Measurements from ENCODE around the gene MET.
"Not testable (repeated sequence)": the region's sequence is repeated elsewhere in the genome, so short reads cannot be mapped to it uniquely, and the experiment has no call there.

The MET gene

GRCh38 chr7:116728413-116728812 lies 56.4 kb downstream of the MET start:
- no peak for DNase-seq

GRCh38 chr7:116730097-116731022 lies 58.4 kb downstream of the MET start:
- DNase-seq: no peak

GRCh38 chr7:116731023-116731395 lies 59.0 kb downstream of the MET start:
- DNase-seq: no peak

GRCh38 chr7:116731445-116732335 lies 59.7 kb downstream of the MET start:
- DNase-seq: no peak

GRCh38 chr7:116732788-116733694 lies 61.0 kb downstream of the MET start:
- no peak for DNase-seq

GRCh38 chr7:116733924-116734580 lies 62.1 kb downstream of the MET start:
- DNase-seq: no peak

GRCh38 chr7:116734710-116735109 lies 62.7 kb downstream of the MET start:
- no peak for DNase-seq

GRCh38 chr7:116736927-116737715 lies 65.1 kb downstream of the MET start:
- no peak for DNase-seq

- no peak for DNase-seq
These were observed 66.4 kb downstream of the MET start for GRCh38 chr7:116738378-116738777.

GRCh38 chr7:116739307-116739706 lies 67.3 kb downstream of the MET start:
- DNase-seq: no peak

- no peak for DNase-seq
These were observed 68.2 kb downstream of the MET start for GRCh38 chr7:116740231-116740630.

- DNase-seq: no peak
These were observed 68.9 kb downstream of the MET start for GRCh38 chr7:116740755-116741462.

GRCh38 chr7:116741625-116742316 lies 69.8 kb downstream of the MET start:
- no peak for DNase-seq

GRCh38 chr7:116742641-116743040 lies 70.6 kb downstream of the MET start:
- DNase-seq: no peak

- DNase-seq: not testable (repeated sequence)
These were observed 71.8 kb downstream of the MET start for GRCh38 chr7:116743835-116744234.

- DNase-seq: not testable (repeated sequence)
These were observed 74.4 kb downstream of the MET start for GRCh38 chr7:116746388-116746787.

- DNase-seq: not testable (repeated sequence)
These were observed 79.1 kb downstream of the MET start for GRCh38 chr7:116751070-116751469.

GRCh38 chr7:116752305-116753074 lies 80.5 kb downstream of the MET start:
- DNase-seq: no peak

GRCh38 chr7:116753130-116753529 lies 81.1 kb downstream of the MET start:
- no peak for DNase-seq
